HepG2 (cell line): Measurements from ENCODE around the gene KCND1. TPM values are rescaled to one million over a fixed set of nuclear protein-coding genes. Genes with fewer than 3 reads are reported as not detected.

Experiments used
- CEBPG ChIP-seq: IDR thresholded peaks from 2 replicates; pipeline ENCODE4 v1.6.1; 2016
- EED ChIP-seq: sonication (generic); formaldehyde crosslinking; IDR thresholded peaks from 2 replicates; pipeline ENCODE4 v1.5.0; 2020; ENCODE audit warnings: mild to moderate bottlenecking, missing genetic modification reagents
- FOSL1 ChIP-seq: sonication (generic); formaldehyde crosslinking; IDR thresholded peaks from 2 replicates; pipeline ENCODE4 v1.9.0; 2021; ENCODE audit warnings: missing genetic modification reagents, borderline replicate concordance
- GABPA ChIP-seq, 2 experiments: IDR thresholded peaks; 2 replicates each; pipeline ENCODE4 v1.6.1; 2011 to 2016; ENCODE audit warnings: low read depth in 2 of 2, low read length in 1 of 2, missing biosample characterization in 1 of 2, missing genetic modification characterization in 1 of 2
- GATA4 ChIP-seq: sonication (generic); IDR thresholded peaks from 2 replicates; pipeline ENCODE4 v1.6.1; 2016; ENCODE audit warnings: antibody characterized with exemption, low read depth, borderline replicate concordance
- MAZ ChIP-seq, 2 experiments: sonication (generic) in 1 of 2; formaldehyde crosslinking in 1 of 2; IDR thresholded peaks; 2 replicates each; pipeline versions ENCODE4 v1.5.0 to v1.6.1; 2012 to 2020; ENCODE audit warnings: low read depth in 2 of 2, mild to moderate bottlenecking in 2 of 2, borderline replicate concordance in 1 of 2, improper control_type of control experiment in 1 of 2, low read length in 1 of 2, missing genetic modification reagents in 1 of 2, moderate library complexity in 1 of 2
- SAP130 ChIP-seq: IDR thresholded peaks from 2 replicates; pipeline ENCODE4 v1.6.1; 2016; ENCODE audit warnings: low read depth
- SIN3A ChIP-seq: IDR thresholded peaks from 2 replicates; pipeline ENCODE4 v1.6.1; 2011; ENCODE audit warnings: low read depth, mild to moderate bottlenecking, control low read depth, low read length, borderline replicate concordance
- SOX6 ChIP-seq, 2 experiments: fragments of 450-650 bp in 1 of 2; sonication (generic) in 1 of 2; formaldehyde crosslinking in 1 of 2; IDR thresholded peaks; 2 replicates each; pipeline versions ENCODE4 v1.4.0 to v1.6.1; 2017 to 2020; ENCODE audit warnings: antibody characterized with exemption in 1 of 2, mild to moderate bottlenecking in 1 of 2, missing genetic modification reagents in 1 of 2
- ZMYM3 ChIP-seq: sonication (generic); formaldehyde crosslinking; IDR thresholded peaks from 2 replicates; pipeline ENCODE4 v1.5.1; 2020; ENCODE audit warnings: mild to moderate bottlenecking, missing genetic modification reagents
- ZNF280B ChIP-seq: sonication (generic); formaldehyde crosslinking; IDR thresholded peaks from 2 replicates; pipeline ENCODE4 v1.5.0; 2020; ENCODE audit warnings: missing genetic modification reagents, mild to moderate bottlenecking, borderline replicate concordance
- ZNF713 ChIP-seq: sonication (generic); formaldehyde crosslinking; IDR thresholded peaks from 2 replicates; pipeline ENCODE4 v1.4.0; 2020; ENCODE audit warnings: mild to moderate bottlenecking, missing genetic modification reagents
- polyA plus RNA-seq, 8 experiments: library from polyadenylated mRNA; depleted of rRNA in 3 of 8; stranded (reverse) in 7 of 8; unstranded in 1 of 8; fragments of >200 nt; fragmentation: Illumina TruSeq in 4 of 8; extraction: Trizol in 4 of 8; gene quantifications; 2 replicates each; pipeline versions ENCODE4 v1.2.1 to v1.2.3, GENCODE V29; 2011 to 2016; ENCODE audit warnings: low read depth in 4 of 8, missing spikeins in 1 of 8, mixed read lengths in 1 of 8; ENCODE audit not compliant: insufficient read depth in 1 of 8
- total RNA-seq, 5 experiments: library from RNA; depleted of rRNA; stranded (reverse); fragments of >200 nt; fragmentation: Illumina TruSeq; extraction: Trizol; gene quantifications; 2 replicates each; pipeline ENCODE4 v1.2.3, GENCODE V29; 2016; ENCODE audit warnings: low read depth in 1 of 5
- TF ChIP-seq, protein P1 (sequence below): sonication (generic); formaldehyde crosslinking; IDR thresholded peaks from 2 replicates; pipeline ENCODE4 v1.9.0; 2022; ENCODE audit warnings: missing genetic modification reagents, mild to moderate bottlenecking, borderline replicate concordance
- TF ChIP-seq, protein P2 (sequence below): IDR thresholded peaks from 2 replicates; pipeline ENCODE4 v1.6.1; 2016; ENCODE audit warnings: low read depth, control low read depth
- TF ChIP-seq, protein P3 (sequence below): sonication (generic); formaldehyde crosslinking; IDR thresholded peaks from 2 replicates; pipeline ENCODE4 v1.5.1; 2020; ENCODE audit warnings: missing genetic modification reagents, mild to moderate bottlenecking, borderline replicate concordance
- TF ChIP-seq, protein P4 (sequence below): sonication (generic); formaldehyde crosslinking; IDR thresholded peaks from 2 replicates; pipeline ENCODE4 v1.9.0; 2022; ENCODE audit warnings: low read depth, missing genetic modification reagents

The KCND1 gene
- total and polyA plus RNA-seq, 2 of the 13 experiments (the other 11 are each of a cell fraction or from before 2014, with no cell fraction given): 0.07 to 0.30 TPM

DNA sequence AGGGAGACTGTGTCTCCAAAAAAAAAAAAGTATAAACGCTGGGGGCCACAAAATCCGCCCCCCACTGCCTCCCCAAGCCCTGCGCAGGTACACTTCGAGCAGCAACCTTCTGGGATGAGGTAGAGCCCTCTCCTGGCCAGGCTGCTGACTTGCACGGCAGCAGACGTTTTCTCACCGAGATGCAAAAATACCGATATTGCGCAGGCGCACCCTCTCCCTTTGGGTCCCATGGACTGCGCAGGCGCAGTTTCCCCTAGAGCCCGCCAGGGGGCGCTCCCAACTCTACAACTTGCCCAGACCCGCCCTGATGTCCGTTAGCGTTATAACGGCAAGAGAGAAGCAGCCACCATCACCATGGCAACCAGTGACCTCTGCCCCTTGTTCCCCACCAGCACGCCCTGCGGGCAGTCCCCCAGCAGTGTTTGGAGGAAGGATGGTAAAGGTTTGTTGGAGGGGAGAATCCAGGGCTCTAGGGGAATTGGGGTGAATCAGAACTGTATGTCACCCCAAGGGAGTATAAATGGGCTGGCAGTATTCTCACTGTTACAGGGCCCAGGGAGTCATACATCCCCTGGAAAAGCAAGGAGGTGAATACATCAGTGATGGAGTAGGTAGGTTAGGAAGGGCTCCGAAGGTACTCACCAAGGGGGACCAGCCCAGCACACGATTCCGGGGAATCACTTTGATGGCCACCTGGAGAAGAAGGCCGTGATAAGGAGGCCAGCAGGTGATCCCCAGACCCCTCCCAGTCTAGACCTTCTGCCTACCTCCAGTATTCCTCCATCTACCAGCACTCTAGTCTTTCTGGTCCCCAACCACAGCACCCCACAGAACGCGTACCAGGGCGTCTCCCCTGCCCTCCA is 54.3 kb downstream of the KCND1 start (continued):
- TF ChIP-seq, protein P1, sequence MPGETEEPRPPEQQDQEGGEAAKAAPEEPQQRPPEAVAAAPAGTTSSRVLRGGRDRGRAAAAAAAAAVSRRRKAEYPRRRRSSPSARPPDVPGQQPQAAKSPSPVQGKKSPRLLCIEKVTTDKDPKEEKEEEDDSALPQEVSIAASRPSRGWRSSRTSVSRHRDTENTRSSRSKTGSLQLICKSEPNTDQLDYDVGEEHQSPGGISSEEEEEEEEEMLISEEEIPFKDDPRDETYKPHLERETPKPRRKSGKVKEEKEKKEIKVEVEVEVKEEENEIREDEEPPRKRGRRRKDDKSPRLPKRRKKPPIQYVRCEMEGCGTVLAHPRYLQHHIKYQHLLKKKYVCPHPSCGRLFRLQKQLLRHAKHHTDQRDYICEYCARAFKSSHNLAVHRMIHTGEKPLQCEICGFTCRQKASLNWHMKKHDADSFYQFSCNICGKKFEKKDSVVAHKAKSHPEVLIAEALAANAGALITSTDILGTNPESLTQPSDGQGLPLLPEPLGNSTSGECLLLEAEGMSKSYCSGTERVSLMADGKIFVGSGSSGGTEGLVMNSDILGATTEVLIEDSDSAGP (CRISPR knock-in tag): peak; percentile 27; the same call in 1 of the 2 replicates
- TF ChIP-seq SAP130 (peak; percentile 86), GATA4 (no peak), MAZ (IDR thresholded peaks at IDR 0.05; ENCODE audit: borderline replicate concordance, low read depth, low read length) (no peak), MAZ (CRISPR knock-in tag; IDR thresholded peaks at IDR 0.05; ENCODE audit: low read depth) (peak; percentile 22; the same call in 1 of the 2 replicates), ZNF280B (CRISPR knock-in tag) (no peak), GABPA (IDR thresholded peaks at IDR 0.05; ENCODE audit: low read depth, low read length) (no peak), GABPA (CRISPR knock-in tag; IDR thresholded peaks at IDR 0.05; ENCODE audit: low read depth) (no peak), EED (no peak), SOX6 (IDR thresholded peaks at IDR 0.05) (no peak), SOX6 (CRISPR knock-in tag; IDR thresholded peaks at IDR 0.05) (peak; percentile 24; the same call in 1 of the 2 replicates), CEBPG (CRISPR knock-in tag) (0 out of 2 replicates have a peak, but pooled peaks have one; percentile 5), SIN3A (peak; percentile 65; the same call in 1 of the 2 replicates), ZNF713 (no peak), FOSL1 (no peak), ZMYM3 (CRISPR knock-in tag) (no peak)
- TF ChIP-seq, protein P2, sequence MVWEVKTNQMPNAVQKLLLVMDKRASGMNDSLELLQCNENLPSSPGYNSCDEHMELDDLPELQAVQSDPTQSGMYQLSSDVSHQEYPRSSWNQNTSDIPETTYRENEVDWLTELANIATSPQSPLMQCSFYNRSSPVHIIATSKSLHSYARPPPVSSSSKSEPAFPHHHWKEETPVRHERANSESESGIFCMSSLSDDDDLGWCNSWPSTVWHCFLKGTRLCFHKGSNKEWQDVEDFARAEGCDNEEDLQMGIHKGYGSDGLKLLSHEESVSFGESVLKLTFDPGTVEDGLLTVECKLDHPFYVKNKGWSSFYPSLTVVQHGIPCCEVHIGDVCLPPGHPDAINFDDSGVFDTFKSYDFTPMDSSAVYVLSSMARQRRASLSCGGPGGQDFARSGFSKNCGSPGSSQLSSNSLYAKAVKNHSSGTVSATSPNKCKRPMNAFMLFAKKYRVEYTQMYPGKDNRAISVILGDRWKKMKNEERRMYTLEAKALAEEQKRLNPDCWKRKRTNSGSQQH: 0 out of 2 replicates have a peak, but pooled peaks have one; percentile 33
- TF ChIP-seq, protein P3, sequence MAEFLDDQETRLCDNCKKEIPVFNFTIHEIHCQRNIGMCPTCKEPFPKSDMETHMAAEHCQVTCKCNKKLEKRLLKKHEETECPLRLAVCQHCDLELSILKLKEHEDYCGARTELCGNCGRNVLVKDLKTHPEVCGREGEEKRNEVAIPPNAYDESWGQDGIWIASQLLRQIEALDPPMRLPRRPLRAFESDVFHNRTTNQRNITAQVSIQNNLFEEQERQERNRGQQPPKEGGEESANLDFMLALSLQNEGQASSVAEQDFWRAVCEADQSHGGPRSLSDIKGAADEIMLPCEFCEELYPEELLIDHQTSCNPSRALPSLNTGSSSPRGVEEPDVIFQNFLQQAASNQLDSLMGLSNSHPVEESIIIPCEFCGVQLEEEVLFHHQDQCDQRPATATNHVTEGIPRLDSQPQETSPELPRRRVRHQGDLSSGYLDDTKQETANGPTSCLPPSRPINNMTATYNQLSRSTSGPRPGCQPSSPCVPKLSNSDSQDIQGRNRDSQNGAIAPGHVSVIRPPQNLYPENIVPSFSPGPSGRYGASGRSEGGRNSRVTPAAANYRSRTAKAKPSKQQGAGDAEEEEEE (CRISPR knock-in tag): no peak
- TF ChIP-seq, protein P4, sequence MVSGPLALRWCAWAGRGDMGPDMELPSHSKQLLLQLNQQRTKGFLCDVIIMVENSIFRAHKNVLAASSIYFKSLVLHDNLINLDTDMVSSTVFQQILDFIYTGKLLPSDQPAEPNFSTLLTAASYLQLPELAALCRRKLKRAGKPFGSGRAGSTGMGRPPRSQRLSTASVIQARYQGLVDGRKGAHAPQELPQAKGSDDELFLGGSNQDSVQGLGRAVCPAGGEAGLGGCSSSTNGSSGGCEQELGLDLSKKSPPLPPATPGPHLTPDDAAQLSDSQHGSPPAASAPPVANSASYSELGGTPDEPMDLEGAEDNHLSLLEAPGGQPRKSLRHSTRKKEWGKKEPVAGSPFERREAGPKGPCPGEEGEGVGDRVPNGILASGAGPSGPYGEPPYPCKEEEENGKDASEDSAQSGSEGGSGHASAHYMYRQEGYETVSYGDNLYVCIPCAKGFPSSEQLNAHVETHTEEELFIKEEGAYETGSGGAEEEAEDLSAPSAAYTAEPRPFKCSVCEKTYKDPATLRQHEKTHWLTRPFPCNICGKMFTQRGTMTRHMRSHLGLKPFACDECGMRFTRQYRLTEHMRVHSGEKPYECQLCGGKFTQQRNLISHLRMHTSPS (CRISPR knock-in tag): no peak
